Loucy (cell line): ENCODE data around the gene P2RY8.

Experiments
- EZH2phosphoT487 ChIP-seq: fragments of 200-600 bp; IDR thresholded peaks from 2 replicates; pipeline ENCODE4 v1.6.1; 2018; ENCODE audit warnings: antibody characterized with exemption, mild to moderate bottlenecking, moderate library complexity, borderline replicate concordance
- TF ChIP-seq, protein P1 (sequence below): fragments of 200-600 bp; sonication (generic); conservative IDR thresholded peaks from 2 replicates; pipeline ENCODE4 v1.5.1; 2014; ENCODE audit warnings: mild to moderate bottlenecking, antibody characterized with exemption, low read length

DNA sequence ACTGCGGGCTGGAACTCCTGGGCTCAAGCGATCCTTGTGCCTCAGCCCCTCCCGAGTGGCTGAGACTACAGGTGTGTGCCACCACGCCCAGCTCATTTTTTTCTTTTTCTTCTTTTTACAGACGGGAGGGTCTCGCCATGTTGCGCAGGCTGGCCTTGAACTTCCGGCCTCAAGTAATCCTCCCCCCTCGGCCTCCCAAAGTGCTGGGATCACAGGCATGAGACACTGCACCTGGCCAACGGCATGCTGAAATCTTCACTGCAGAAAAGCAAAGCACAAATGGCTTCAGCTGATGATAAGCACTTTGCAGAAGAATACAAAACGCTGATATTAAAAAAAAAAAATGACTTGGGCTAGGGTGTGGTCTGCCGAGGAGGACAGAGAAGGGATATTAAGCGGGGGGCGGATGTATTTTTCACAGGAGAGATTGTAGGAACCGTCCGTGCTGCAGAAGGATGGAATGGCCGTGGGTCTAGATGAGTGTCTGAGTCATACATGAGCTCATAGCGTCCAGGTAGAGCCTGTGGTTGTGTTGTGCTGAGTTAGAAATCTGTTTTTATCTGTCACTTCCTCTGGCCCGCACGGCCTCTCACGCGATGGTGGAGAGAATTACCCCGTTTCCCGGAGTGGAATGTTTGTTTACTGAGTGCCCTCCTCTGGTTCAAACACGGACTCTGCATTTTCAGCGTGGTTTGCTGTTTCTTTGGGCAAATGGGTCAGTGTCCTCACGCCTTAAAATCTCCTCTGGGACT is 45.9 kb upstream of the P2RY8 start:
- TF ChIP-seq, protein P1, sequence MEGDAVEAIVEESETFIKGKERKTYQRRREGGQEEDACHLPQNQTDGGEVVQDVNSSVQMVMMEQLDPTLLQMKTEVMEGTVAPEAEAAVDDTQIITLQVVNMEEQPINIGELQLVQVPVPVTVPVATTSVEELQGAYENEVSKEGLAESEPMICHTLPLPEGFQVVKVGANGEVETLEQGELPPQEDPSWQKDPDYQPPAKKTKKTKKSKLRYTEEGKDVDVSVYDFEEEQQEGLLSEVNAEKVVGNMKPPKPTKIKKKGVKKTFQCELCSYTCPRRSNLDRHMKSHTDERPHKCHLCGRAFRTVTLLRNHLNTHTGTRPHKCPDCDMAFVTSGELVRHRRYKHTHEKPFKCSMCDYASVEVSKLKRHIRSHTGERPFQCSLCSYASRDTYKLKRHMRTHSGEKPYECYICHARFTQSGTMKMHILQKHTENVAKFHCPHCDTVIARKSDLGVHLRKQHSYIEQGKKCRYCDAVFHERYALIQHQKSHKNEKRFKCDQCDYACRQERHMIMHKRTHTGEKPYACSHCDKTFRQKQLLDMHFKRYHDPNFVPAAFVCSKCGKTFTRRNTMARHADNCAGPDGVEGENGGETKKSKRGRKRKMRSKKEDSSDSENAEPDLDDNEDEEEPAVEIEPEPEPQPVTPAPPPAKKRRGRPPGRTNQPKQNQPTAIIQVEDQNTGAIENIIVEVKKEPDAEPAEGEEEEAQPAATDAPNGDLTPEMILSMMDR, result no peak
- no peak for TF ChIP-seq EZH2phosphoT487
